ENCODE measurements around the gene PLEKHG7.

Gene PLEKHG7

GRCh38 chr12:92722897-92723296, 20.1 kb downstream of the PLEKHG7 start:
- H3K27ac ChIP-seq = no peak overlapping the region
- TF ChIP-seq CTCF (IDR thresholded peaks at IDR 0.05) = no peak
- H3K4me3 ChIP-seq (ENCODE audit: low read depth in 1 of 2, low read length in 1 of 2) = no peak overlapping the region
- no peaks in the 10 kb centered on the region for H3K36me3 ChIP-seq
- H3K9me3 ChIP-seq = no peaks in the 10 kb centered on the region
- no peaks in the 10 kb centered on the region for H3K4me1 ChIP-seq (ENCODE audit: control insufficient read depth in 1 of 2, insufficient read depth in 1 of 2, low read depth in 1 of 2, low read length in 1 of 2)
- H3K27me3 ChIP-seq = no peaks in the 10 kb centered on the region

GRCh38 chr12:92726850-92727249, 24.1 kb downstream of the PLEKHG7 start:
- no peaks in the 10 kb centered on the region for H3K9me3 ChIP-seq
- no peaks in the 10 kb centered on the region for H3K36me3 ChIP-seq
- H3K4me1 ChIP-seq (ENCODE audit: control insufficient read depth in 1 of 2, insufficient read depth in 1 of 2, low read depth in 1 of 2, low read length in 1 of 2) = no peaks in the 10 kb centered on the region
- H3K27me3 ChIP-seq = no peaks in the 10 kb centered on the region
- TF ChIP-seq CTCF (IDR thresholded peaks at IDR 0.05) = no peak
- no peak overlapping the region for H3K4me3 ChIP-seq (ENCODE audit: low read depth in 1 of 2, low read length in 1 of 2)
- no peak overlapping the region for H3K27ac ChIP-seq

- H3K27ac ChIP-seq = no peak overlapping the region
- H3K4me3 ChIP-seq (ENCODE audit: low read depth in 1 of 2, low read length in 1 of 2) = no peak overlapping the region
- no peak for TF ChIP-seq CTCF (IDR thresholded peaks at IDR 0.05)
- H3K36me3 ChIP-seq = no peaks in the 10 kb centered on the region
- H3K9me3 ChIP-seq = no peaks in the 10 kb centered on the region
- H3K27me3 ChIP-seq = no peaks in the 10 kb centered on the region
- no peaks in the 10 kb centered on the region for H3K4me1 ChIP-seq (ENCODE audit: control insufficient read depth in 1 of 2, insufficient read depth in 1 of 2, low read depth in 1 of 2, low read length in 1 of 2)
Measured at GRCh38 chr12:92729773-92730305, 27.1 kb downstream of the PLEKHG7 start.

- no peaks in the 10 kb centered on the region for H3K27me3 ChIP-seq
- no peak overlapping the region for H3K4me3 ChIP-seq (ENCODE audit: low read depth in 1 of 2, low read length in 1 of 2)
- H3K27ac ChIP-seq = no peak overlapping the region
- TF ChIP-seq CTCF (IDR thresholded peaks at IDR 0.05) = no peak
- no peaks in the 10 kb centered on the region for H3K36me3 ChIP-seq
- no peaks in the 10 kb centered on the region for H3K4me1 ChIP-seq (ENCODE audit: control insufficient read depth in 1 of 2, insufficient read depth in 1 of 2, low read depth in 1 of 2, low read length in 1 of 2)
- no peaks in the 10 kb centered on the region for H3K9me3 ChIP-seq
Measured at GRCh38 chr12:92730758-92731157, 28.0 kb downstream of the PLEKHG7 start.

GRCh38 chr12:92732216-92732615, 29.4 kb downstream of the PLEKHG7 start:
- no peak for TF ChIP-seq CTCF (IDR thresholded peaks at IDR 0.05)
- no peaks in the 10 kb centered on the region for H3K27me3 ChIP-seq
- H3K4me3 ChIP-seq (ENCODE audit: low read depth in 1 of 2, low read length in 1 of 2) = no peak overlapping the region
- no peaks in the 10 kb centered on the region for H3K4me1 ChIP-seq (ENCODE audit: control insufficient read depth in 1 of 2, insufficient read depth in 1 of 2, low read depth in 1 of 2, low read length in 1 of 2)
- no peaks in the 10 kb centered on the region for H3K9me3 ChIP-seq
- H3K36me3 ChIP-seq = no peaks in the 10 kb centered on the region
- no peak overlapping the region for H3K27ac ChIP-seq

- H3K4me3 ChIP-seq (ENCODE audit: low read depth in 1 of 2, low read length in 1 of 2) = no peak overlapping the region
- no peaks in the 10 kb centered on the region for H3K27me3 ChIP-seq
- no peaks in the 10 kb centered on the region for H3K4me1 ChIP-seq (ENCODE audit: control insufficient read depth in 1 of 2, insufficient read depth in 1 of 2, low read depth in 1 of 2, low read length in 1 of 2)
- no peaks in the 10 kb centered on the region for H3K36me3 ChIP-seq
- no peaks in the 10 kb centered on the region for H3K9me3 ChIP-seq
- H3K27ac ChIP-seq = no peak overlapping the region
- no peak for TF ChIP-seq CTCF (IDR thresholded peaks at IDR 0.05)
Measured at GRCh38 chr12:92732716-92733115, 29.9 kb downstream of the PLEKHG7 start.

Measured in neutrophil (primary cell).